Progenitor cell of endocrine pancreas (in vitro differentiated cells): ENCODE measurements around the gene PDZK1. TPM values are rescaled to one million over a fixed set of nuclear protein-coding genes. Genes with fewer than 3 reads are reported as not detected.
"Not testable (repeated sequence)": the region's sequence is repeated elsewhere in the genome, so short reads cannot be mapped to it uniquely, and the experiment has no call there.

Source experiments
- DNase-seq: peaks from one replicate; pipeline ENCODE4 v3.0.0; 2021; ENCODE audit warnings: low spot score; ENCODE audit not compliant: unreplicated experiment
- H3K27ac Mint-ChIP-seq: 2 replicates; pipeline ENCODE4 v1.8.0; 2021; ENCODE audit warnings: mild to moderate bottlenecking, moderate library complexity, mixed read lengths
- H3K27me3 Mint-ChIP-seq: 2 replicates; pipeline ENCODE4 v1.8.0; 2021; ENCODE audit warnings: mixed read lengths
- H3K36me3 Mint-ChIP-seq: 2 replicates; pipeline ENCODE4 v1.8.0; 2022; ENCODE audit warnings: mixed read lengths; ENCODE audit not compliant: insufficient read depth
- H3K4me1 Mint-ChIP-seq: 2 replicates; pipeline ENCODE4 v1.8.0; 2021; ENCODE audit warnings: low read depth, mixed read lengths
- H3K4me3 Mint-ChIP-seq: 2 replicates; pipeline ENCODE4 v1.8.0; 2021; ENCODE audit warnings: low read depth, mild to moderate bottlenecking, moderate library complexity, mixed read lengths
- H3K9me3 Mint-ChIP-seq: 2 replicates; pipeline ENCODE4 v1.8.0; 2021; ENCODE audit warnings: low read depth, mixed read lengths
- total RNA-seq: library from RNA; stranded (reverse); gene quantifications from 2 replicates; pipeline ENCODE4 v1.2.1, GENCODE V29; 2021
- TF ChIP-seq, protein P1 (sequence below): fragments of 200-600 bp; sonication (generic); IDR thresholded peaks from one replicate; pipeline ENCODE4 v1.5.0; 2021; ENCODE audit warnings: antibody characterized with exemption, mild to moderate bottlenecking; ENCODE audit not compliant: unreplicated experiment

PDZK1 gene
- total RNA-seq, 1 donor from 2014 or later = 25.0 TPM

DNA sequence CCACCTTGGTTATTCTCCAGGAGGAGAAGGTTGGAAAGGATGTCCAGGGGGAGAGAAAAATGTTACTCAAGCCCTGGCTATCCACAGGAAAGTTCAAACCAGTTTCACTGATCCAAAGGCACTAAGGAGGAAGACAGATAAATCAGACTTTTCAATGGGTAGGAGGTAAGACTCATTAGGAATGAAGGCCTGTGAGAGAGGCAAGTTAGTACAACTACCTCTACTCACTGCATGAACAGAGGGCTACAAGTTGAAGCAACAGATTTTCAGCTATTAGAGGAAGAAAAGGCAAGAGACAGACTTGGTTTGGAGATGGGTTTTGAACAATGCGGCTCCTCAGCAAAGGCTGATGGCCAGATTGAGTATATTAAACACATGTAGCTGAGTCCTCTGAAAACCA is 29.0 kb upstream of the PDZK1 start:
- Mint-ChIP-seq H3K9me3 (no peaks in the 10 kb centered on the region), H3K27ac (no peak overlapping the region), H3K27me3 (no peaks in the 10 kb centered on the region), H3K4me3 (no peak overlapping the region), H3K4me1 (peaks cover 12% of the 10 kb centered on the region), H3K36me3 (peaks cover 3% of the 10 kb centered on the region)
- no peak for DNase-seq
- TF ChIP-seq, protein P1, sequence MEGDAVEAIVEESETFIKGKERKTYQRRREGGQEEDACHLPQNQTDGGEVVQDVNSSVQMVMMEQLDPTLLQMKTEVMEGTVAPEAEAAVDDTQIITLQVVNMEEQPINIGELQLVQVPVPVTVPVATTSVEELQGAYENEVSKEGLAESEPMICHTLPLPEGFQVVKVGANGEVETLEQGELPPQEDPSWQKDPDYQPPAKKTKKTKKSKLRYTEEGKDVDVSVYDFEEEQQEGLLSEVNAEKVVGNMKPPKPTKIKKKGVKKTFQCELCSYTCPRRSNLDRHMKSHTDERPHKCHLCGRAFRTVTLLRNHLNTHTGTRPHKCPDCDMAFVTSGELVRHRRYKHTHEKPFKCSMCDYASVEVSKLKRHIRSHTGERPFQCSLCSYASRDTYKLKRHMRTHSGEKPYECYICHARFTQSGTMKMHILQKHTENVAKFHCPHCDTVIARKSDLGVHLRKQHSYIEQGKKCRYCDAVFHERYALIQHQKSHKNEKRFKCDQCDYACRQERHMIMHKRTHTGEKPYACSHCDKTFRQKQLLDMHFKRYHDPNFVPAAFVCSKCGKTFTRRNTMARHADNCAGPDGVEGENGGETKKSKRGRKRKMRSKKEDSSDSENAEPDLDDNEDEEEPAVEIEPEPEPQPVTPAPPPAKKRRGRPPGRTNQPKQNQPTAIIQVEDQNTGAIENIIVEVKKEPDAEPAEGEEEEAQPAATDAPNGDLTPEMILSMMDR = no peak

DNA sequence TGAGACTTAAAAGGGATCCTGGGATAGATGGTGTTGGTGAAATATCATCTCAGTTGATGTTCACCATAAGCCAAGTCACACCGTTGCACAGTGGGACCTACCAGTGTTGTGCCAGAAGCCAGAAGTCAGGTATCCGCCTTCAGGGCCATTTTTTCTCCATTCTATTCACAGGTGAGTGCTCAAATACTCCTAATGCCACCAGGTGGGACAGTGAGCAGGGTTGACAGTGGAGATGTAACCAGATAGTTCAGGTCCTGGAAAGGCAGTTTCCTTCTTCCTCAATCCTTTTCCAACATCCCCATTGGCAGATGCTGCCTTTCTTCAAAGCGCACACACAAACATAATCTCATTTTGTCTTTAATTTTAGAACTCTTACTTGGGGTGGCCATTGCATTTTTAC is 23.7 kb upstream of the PDZK1 start:
- Mint-ChIP-seq H3K27me3 (no peaks in the 10 kb centered on the region), H3K4me1 (no peaks in the 10 kb centered on the region), H3K9me3 (no peaks in the 10 kb centered on the region), H3K4me3 (no peak overlapping the region), H3K27ac (no peak overlapping the region), H3K36me3 (no peaks in the 10 kb centered on the region)
- no peak for DNase-seq
- TF ChIP-seq, protein P1 = no peak

DNA sequence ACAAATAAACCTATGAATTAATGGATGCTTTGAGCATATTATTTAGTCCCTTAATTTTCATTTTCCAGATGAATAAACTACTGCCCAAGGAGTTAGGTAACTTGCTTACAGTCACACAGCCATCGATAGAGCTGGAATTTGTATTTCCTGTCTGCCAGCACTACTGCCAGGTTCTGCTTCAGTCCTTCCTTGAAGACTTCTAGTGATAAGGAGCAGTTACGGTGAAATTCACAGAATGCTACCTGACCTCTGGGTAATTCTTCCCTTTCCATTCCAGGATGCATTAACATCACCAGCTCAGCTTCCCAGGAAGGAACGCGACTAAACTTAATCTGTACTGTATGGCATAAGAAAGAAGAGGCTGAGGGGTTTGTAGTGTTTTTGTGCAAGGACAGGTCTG is 23.3 kb upstream of the PDZK1 start:
- TF ChIP-seq, protein P1 = no peak
- no peaks in the 10 kb centered on the region for H3K27me3 Mint-ChIP-seq
- no peaks in the 10 kb centered on the region for H3K9me3 Mint-ChIP-seq

DNA sequence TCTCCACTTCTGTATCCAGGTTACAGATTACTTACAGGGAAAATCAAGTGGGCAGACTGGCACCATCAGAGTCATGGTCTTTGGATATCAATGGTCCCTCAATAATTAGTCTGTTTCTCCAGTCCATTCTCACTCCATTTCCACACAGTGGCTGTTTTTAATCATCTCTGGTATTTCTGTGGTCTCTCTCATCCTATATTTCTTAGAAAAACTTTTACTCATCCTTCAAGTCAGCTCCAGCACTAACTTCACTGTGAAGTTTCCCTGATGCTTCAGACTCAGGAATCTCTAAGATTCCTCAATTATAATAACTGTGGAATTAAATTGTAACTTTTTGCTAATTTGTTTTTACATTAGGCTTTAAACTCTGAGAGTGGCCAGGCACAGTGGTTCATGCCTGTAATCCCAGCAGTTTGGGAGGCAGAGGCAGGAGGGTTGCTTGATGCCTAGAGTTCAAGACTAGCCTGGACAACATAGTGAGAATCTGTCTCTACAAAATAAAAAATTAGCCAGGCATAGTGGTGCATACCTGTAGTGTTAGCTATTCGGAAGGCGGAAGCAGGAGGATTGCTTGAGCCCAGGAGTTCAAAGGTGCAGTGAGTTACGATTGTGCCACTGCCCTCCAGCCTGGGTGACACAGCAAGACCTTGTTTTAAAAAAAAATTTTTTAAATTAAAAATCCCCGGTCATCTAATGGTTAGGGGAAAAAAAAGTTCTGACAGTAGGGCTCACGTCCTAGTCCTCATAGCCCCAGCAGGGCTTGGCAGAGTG is 22.7 kb upstream of the PDZK1 start:
- no peak for DNase-seq

More for the DNA sequence above, 23.3 kb upstream of the PDZK1 start:
- H3K4me3 Mint-ChIP-seq = no peak overlapping the region
- no peak overlapping the region for H3K27ac Mint-ChIP-seq
- no peaks in the 10 kb centered on the region for H3K4me1 Mint-ChIP-seq
- DNase-seq = no peak
- H3K36me3 Mint-ChIP-seq = no peaks in the 10 kb centered on the region

GRCh38 chr1:145729196-145729595 is 22.0 kb upstream of the PDZK1 start:
- Mint-ChIP-seq H3K9me3 (no peaks in the 10 kb centered on the region), H3K4me1 (no peaks in the 10 kb centered on the region), H3K27me3 (no peaks in the 10 kb centered on the region), H3K27ac (no peak overlapping the region), H3K36me3 (no peaks in the 10 kb centered on the region), H3K4me3 (no peak overlapping the region)
- TF ChIP-seq, protein P1 = no peak
- DNase-seq = no peak

More for the DNA sequence above, 22.7 kb upstream of the PDZK1 start:
- TF ChIP-seq, protein P1 = no peak
- Mint-ChIP-seq H3K4me1 (no peaks in the 10 kb centered on the region), H3K27me3 (no peaks in the 10 kb centered on the region), H3K4me3 (no peak overlapping the region), H3K36me3 (no peaks in the 10 kb centered on the region), H3K9me3 (no peaks in the 10 kb centered on the region), H3K27ac (no peak overlapping the region)

GRCh38 chr1:145726193-145726592 is 19.0 kb upstream of the PDZK1 start:
- not testable (repeated sequence) for H3K4me1 Mint-ChIP-seq, H3K4me3 Mint-ChIP-seq, H3K27me3 Mint-ChIP-seq, H3K36me3 Mint-ChIP-seq, H3K27ac Mint-ChIP-seq, H3K9me3 Mint-ChIP-seq, DNase-seq
